WI38 (cell line): ENCODE measurements around the gene SIK1.
"Not testable (repeated sequence)": the region's sequence is repeated elsewhere in the genome, so short reads cannot be mapped to it uniquely, and the experiment has no call there.

Experiments used
- H3K4me3 ChIP-seq: 2 replicates; pipeline ENCODE4 v1.5.1; 2011; ENCODE audit warnings: low read depth, mild to moderate bottlenecking, control low read depth, low read length

SIK1 gene

DNA sequence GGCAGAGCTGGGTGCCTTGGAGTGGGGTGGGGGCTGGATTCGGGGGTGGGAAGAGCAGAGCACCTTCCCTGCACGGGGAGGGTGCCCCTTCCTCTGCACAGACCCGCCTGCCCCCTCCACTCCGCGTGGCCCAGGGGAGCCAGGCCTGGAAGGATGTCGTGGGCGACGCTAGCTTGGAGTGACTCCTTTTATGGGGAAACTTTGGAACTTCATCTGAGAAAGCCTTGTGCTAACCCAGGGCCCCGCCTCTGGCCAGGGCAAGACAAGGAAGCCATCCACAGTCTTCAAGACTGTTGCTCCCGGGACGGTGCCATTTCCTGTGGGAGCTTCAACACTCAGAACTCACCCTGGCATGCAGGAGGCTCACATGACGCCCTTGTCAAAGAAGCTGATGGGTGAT is 15.6 kb upstream of the SIK1 start:
- H3K4me3 ChIP-seq: not testable (repeated sequence)

DNA sequence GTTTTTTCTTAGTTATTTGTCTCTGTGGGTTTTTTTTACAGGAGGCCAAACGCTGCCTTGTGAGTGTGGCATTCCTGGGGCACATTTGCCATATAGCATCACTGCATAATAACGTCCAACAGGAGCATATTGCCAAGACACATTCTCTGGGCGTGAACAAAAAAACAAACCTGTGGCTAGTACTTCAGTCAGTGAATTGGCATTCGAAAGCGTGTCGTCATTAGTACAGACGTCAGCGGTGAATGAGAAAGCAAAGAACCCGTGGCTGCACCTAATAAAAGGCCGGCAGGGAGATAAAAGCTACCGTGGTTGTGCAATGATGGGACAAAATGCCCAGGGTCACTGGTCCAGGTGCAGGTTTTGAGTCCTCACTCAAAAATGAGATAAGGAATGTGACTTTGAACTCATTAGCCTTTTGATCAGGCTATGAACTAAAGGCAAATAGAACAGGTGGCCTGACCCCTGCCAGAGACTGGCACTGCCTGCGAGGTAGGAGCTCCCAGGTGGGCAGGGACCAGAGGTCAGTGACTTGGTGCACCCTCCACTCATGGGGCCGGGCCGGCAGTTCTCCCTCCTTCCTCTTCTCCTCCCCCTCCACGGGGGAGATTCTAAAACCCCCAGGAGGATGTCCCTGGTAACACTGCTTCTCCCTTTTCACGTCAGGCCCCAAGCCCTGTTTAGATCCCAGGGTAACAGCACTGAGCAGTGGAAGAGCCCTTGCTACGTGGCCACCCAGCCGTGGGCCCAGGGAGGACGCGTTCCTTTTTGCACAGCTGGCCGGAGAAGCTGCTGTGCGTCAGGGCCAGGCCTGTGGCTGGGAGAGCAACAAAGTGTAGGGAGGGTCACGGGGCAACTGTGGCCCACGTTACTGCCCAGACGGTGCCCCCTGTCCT is 14.2 kb upstream of the SIK1 start:
- not testable (repeated sequence) for H3K4me3 ChIP-seq

DNA sequence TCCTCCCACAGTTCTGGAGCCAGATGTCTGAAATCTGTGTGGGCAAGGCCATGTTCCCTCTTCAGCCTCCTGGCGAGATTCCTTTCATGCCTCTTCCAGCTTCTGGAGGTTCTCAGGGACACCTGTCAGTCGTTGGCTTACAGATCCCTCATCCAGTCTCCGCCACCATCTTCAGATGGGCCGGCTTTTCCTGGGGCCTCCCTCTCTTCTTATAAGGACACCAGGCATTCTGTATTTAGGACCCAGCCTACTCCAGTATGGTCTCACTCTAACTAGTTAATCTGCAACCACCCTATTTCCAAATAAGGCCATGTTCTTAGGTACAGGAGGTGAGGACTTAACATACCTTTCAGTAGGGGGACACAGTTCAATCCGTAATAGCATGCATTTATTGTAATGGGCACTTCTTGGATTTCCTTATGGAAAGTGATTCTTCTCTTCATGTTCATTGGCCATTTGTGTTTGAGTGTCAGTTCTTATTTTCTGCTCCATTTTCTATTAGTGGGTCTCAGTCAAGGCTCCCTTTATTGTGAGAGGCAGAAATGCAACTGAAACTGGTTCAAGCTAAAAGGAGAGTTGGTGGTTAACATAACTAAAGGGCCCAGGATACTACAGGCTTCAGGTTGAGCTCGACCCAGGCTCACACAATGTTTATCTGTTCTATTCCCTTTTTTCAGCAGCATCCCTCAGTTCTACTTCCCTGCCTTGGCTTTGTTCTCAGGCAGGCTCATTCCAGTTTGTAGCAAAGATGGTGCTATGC is 12.6 kb upstream of the SIK1 start:
- H3K4me3 ChIP-seq: not testable (repeated sequence)

DNA sequence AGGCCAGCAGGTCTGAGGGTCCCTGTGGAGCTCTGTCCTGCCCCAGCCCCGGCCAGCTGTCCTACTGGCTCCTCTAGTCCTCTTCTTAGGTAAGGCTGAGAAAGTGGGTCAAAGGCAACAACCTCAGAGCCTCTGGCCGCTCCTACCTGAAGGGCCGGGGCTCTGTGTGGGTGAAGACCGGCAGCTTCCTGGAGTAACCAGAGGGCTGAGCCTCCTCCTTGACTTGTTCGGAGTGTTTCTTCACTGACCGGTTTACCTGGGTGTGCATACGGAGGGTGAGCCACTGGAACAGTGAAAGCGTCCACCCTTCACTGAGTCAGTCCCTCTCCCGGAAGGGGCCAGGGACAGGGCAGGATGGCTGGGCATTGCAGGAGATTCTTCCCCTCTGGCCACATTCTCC is 9.3 kb upstream of the SIK1 start:
- H3K4me3 ChIP-seq: not testable (repeated sequence)

DNA sequence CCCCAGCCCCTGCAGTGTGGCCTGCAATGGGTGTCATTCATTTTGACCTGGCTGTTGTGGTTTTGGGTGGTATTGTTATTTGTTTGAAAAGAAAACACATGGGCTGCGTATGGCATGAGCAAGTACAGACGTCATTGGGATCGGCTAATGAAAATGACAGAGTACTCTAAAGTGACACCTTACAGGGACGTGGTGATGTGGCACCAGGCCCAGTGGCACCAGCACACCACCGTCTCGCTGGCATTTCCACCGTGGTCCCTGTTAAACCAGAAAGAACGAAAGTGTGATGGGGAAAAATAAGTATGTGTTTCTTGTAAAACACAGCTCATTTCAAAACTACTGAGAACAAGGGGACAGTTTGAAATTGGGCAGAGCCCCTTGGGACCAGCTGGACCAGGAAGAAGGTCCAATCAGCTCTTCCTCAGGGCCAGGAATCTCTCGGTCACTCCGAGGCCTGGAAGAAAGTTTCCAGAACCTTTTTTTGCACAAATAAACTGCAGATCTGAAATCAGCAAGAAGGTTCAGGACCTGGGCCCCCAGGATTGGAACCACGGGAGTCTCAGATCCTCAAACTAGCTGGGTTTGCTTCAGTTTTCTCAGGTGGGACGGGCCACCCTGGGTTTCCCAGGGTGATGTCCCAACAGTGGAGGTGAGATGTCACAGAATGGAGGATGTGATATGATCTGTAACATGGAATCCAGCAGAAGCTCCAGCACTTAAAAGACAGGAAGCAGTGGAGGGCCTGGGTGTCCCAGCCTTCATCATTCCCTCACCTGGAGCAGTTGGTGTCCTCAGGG is 6.6 kb upstream of the SIK1 start:
- not testable (repeated sequence) for H3K4me3 ChIP-seq

DNA sequence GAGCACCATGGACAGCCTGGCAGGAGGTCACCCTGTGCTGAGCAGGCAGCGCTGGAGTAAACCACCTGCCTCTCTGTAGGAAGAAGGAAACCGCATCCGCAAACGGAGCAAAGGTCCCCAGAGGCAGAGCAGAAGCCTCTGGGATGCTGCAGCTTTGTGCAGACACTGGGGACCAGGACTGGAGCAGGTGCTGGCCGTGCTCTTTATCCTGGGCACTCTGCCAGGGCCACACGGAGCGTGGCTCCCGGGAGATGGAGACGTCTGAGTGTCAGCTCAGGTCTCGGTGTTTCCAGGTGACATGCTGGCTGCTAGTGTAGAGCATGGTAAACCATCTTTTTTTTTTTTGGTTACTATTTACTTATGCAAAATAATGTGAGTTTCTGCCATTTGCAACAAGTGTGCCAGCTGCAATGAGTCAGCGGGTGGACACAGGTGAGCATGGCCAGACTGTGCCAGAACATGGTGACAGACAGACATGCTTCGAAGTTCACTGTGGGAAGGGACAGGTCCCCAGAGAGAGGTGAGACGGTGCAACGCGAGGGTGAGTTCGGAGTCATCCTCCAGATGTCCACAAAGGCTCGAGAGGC is 4.0 kb upstream of the SIK1 start:
- not testable (repeated sequence) for H3K4me3 ChIP-seq

DNA sequence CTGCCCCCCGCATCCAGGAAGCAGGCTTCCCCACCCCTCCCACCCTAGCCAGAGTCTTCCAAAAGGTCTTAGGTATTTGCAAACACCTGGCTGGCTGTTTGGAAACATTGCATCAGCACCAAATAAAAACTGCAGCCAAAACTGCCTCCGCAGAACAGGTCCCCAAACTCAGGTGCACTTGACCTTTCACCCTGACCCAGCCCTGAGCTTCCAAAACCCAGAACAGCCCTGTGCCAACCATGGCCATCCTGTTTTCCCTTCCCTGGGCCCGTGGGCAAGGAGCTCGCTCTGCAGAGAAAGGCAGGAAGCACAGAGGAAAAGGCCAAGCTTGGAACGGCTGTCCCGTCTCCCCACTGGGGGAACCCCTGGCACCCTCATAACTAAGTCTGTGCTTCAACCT is 2.0 kb upstream of the SIK1 start:
- not testable (repeated sequence) for H3K4me3 ChIP-seq

DNA sequence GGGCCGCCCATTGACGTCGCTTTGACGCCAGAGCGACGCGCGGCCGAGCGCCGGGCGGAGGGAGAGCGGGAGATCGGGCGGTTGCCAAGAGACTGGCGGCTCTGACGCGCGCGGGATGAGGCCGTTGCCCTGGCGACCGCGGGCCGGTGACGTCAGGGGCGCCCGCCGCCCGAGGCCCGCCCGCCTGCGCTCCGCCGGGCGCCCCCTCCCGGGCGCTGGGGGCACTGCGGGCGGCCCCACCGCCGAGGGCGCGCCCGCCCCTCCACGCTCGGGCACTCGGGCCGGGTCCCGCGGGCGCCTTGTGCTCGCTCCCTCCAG is 270 bp upstream of the SIK1 start:
- H3K4me3 ChIP-seq: not testable (repeated sequence)

DNA sequence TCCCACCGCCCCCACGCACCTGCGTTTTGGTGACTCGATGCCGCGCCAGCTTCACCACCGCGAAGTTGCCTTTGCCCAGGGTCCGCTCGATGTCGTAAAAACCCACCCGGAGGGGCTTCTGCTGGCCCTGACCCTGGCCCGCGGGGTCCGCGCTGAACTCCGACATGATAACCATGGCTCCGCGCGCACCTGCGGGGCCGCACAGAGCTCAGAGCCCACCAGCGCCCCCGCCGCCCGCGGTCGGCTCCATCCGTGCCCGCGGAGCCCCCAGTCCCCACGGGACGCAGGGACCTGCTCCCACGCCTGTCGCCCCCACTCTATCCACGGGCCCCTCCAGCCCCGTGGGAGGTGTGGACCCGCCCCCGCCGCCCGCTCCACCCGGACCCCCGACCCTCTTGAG is 927 bp downstream of the SIK1 start:
- H3K4me3 ChIP-seq: not testable (repeated sequence)

DNA sequence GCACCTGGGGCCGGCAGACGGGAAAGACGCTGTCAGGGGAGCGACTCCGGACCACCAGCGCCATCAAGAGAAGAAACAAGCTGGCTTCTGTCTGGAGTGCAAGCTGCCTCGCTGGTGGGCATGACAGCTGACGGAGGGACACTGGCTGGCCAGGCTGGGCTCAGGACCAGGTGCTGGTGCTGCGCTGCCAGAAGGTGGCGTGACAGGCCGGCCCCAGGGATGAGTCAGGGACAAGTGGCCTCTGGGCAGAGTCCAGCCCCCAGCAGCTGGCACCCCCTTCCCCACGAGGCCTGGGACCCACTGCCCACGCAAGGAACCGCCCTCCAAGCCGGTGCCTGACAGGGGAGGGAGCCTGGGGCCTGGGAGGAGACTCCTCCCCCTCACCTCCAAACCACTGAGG is 7.5 kb downstream of the SIK1 start:
- not testable (repeated sequence) for H3K4me3 ChIP-seq

DNA sequence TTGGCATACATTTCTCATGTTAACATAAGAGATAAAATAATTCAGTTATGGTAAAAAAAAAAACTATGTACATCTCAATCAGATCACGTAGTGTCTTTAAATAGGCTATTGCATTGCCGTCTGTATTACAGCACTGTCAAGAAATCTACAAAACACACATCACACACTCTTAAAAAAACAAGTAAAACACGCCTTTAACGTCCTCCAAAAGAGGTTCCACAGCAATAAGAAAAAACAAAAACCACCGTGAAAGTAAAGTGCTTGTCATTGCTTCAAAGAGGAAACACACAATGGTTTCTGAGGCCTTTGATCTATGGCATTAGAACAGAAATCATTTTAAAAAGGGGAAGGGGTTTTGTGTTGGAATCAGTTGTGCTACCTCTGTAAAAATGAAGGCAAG is 12.4 kb downstream of the SIK1 start:
- H3K4me3 ChIP-seq: not testable (repeated sequence)

DNA sequence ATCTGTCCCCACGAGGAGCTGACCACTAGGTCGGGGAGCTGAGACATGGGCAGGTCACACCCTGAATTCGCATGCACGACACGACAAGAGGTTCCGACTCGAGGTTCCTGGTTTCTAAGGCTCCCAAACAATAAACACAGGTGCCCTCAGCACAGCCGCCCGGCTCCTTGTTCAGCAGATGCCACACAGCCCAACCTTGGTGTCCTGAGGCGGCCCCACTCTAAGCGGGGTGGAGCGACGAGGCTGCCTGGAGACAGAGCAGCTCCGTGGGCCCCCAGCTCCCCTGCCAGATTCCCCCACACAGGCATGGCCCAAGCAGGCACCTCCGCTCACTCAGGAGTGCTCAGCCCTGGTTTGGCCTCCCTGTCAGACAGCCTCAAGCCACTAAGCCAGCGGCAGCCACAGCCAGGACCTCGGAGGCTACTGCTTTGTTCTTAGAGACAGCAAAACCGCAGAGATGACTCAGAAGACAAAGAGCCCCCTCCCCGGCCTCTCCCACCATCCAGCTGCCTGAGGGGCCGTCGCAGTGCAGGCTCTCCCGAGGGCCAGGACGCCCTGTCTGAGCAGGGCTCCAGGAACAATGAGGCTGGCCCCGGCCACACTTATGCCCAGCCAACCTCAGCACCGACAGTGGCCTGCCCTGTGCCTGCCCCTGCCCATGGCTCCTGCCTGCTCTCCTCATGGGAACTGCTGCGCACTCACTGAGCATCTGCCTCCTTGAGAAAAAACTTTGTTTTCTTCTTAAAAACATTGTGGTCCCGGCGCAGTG is 14.7 kb downstream of the SIK1 start:
- not testable (repeated sequence) for H3K4me3 ChIP-seq

DNA sequence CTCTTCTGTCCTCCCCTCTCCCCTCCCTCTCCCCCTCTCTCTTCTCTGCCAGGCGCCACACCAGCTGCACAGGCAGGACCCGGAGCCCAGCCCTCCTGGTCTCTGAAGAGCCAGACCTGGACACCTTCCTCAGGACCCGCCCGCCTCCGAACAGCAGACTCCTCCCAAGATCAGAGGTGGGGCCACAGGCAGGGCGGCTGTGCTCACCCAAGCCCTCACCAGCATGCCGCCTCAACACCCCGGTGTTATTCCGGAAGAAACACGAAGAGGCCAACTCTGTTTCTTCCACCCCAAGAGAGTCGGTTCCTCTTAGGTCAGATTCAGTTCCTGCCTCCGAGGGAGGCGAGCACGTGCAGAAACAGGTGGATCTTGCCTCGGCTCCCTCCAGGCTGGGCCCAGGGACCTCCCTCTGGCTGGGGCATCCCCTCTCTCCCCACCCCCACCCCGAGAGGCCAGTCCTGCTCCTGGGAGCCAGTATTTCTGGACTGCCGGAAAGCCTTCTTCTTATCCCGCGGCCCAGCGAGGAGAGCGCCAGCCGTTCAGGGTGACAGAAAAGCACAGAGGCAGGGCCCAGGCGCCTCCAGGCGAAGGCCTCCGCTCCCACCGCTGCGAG is 16.4 kb downstream of the SIK1 start:
- not testable (repeated sequence) for H3K4me3 ChIP-seq

DNA sequence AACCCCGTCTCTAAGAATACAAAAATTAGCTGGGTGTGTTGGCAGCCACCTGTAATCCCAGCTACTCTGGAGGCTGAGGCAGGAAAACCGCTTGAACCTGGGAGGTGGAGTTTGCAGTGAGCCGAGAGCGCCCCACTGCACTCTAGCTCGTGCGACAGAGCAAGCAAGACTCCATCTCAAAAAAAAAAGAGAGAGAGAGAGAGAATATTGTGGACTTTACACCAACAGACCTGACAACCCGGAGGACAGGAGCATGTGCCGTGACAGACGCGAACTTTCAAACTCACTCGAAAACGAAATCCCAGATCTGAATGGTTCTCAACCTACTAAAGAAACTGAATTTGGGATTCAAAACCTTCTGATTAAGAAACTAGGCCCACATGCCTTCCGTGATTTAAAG is 19.8 kb downstream of the SIK1 start:
- not testable (repeated sequence) for H3K4me3 ChIP-seq

DNA sequence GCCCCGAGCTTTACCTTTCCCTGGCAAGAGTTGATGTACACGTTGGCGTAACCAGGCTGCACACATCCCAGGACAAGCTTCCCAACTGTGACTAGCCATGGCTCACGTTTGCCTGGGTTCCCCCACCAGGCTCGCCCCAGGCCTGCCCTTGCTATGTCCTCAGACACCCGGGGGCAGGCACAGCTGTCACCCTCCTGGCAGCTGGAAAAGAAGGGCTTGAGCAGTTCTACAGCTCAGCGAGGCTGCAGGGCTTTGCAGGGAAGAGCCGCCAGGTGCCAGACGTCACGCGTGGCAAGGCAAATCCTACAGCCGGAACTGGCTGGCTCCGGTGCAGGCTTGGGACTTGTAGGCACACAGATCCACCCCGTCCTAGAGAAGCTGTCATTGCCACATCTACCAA is 22.5 kb downstream of the SIK1 start:
- not testable (repeated sequence) for H3K4me3 ChIP-seq

DNA sequence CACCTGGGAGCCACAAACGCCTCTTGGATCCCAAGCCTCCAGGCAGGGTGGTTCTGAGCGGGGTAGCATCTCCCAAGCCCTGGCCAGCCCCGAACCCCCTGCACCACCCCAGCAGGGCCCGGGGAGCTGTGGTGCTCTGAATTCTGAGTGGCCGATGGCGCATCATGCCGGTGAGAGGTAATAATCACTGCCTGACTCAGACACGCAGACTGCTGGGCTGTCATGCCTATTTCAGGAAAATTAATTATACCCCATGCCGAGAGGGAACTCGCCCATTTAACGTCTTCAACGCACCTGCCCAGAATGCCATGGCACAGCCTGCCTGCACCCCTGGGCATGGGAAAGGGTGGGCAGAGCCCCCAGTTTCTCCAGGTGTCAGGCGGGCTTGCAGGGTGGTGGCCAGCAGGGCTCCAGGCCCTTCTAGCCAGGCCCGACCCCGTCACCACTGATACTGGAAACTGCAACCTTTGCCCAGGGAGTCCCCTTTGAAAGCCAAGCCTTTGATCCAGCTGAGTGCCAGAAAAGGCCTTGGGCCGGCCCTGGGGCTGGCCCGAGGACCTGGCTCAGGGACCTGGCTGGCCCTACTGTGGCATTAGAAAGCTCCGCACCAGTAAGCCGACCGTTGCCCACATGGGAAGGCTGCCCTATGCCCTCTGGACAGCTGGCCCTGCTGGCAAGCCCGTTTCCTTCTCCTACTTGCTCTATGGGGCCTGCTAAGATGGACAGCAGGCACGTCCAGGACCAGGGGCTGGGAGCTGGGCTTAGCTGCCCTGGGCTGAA is 23.1 kb downstream of the SIK1 start:
- not testable (repeated sequence) for H3K4me3 ChIP-seq

DNA sequence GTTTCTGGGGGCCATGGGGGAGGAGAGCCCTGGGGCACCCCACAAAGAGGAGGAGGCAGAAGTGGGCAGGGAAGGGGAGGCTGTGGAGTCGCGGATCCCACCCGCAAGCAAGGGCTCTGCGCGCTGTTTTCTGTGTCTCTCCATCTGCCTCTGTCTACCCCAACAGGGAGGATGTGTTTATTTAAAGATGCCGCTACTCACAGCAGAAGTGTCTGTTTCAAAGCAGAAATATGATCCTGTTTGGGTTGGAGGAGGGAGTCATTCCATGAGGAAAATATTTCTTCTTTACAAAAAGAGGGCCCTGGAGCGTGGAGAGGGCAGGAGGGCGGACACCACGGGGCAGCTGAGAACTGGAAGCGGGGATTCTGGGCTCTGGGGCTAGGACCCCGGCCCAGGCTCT is 25.8 kb downstream of the SIK1 start:
- H3K4me3 ChIP-seq: not testable (repeated sequence)

DNA sequence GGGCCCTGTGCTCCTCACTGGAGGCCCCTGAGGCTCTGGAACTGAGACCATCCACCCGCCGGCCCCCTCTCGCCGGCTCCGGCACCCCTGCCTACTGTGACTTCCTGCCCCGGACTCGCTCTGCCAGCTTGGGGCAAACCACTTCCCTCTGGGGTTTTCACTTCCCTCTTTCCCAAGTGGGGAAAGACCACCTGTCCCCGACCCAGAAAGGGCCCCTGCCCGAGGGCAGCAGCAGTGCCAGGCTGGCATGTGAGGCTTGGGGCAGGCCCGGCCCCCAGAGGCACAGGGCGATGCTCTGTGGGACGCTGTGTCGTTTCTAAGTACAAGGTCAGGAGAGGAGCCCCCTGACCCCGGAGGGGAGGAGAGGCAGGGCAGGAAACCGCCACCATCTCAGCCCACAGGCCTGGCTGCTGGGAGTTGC is 27.3 kb downstream of the SIK1 start:
- H3K4me3 ChIP-seq: not testable (repeated sequence)

DNA sequence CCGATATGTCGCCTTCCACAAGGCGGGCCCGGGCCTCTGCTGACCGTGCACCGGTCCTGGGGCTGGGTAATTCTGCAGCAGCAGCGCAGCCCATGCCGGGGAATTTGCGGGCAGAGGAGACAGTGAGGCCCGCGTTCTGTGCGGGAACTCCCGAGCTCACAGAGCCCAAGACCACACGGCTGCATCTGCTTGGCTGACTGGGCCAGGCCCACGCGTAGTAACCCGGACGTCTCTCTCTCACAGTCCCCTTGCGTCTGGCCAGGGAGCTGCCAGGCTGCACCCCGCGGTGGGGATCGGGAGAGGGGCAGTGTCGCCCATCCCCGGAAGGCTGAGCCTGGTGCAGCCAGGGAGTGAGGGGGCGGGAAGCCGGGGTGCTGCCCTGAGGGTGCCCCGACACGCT is 27.8 kb downstream of the SIK1 start:
- not testable (repeated sequence) for H3K4me3 ChIP-seq
